ENCODE measurements around the gene DLD. TPM values are rescaled to one million over a fixed set of nuclear protein-coding genes. Genes with fewer than 3 reads are reported as not detected.
A peak's percentile ranks its signal among the peaks of the same experiment; 100 is the strongest.

DLD gene
- total RNA-seq, 1 donor from 2014 or later, result 59.8 TPM

- H3K9me3 Mint-ChIP-seq (ENCODE audit: unreplicated experiment), result peaks cover 4% of the 10 kb centered on the region
- no peak overlapping the region for H3K27ac Mint-ChIP-seq (ENCODE audit: unreplicated experiment)
- DNase-seq (ENCODE audit: extremely low spot score, unreplicated experiment), result no peak
- peaks cover 5% of the 10 kb centered on the region for H3K4me1 Mint-ChIP-seq (ENCODE audit: unreplicated experiment)
- H3K4me3 Mint-ChIP-seq (ENCODE audit: unreplicated experiment), result no peak overlapping the region
- peaks cover 74% of the 10 kb centered on the region for H3K36me3 Mint-ChIP-seq (ENCODE audit: unreplicated experiment)
- no peaks in the 10 kb centered on the region for H3K27me3 Mint-ChIP-seq (ENCODE audit: unreplicated experiment)
- TF ChIP-seq CTCF (IDR thresholded peaks at IDR 0.05), result no peak
Observed at GRCh38 chr7:107914831-107915230, 23.8 kb downstream of the DLD start.

- H3K4me1 Mint-ChIP-seq (ENCODE audit: unreplicated experiment), result peaks cover 12% of the 10 kb centered on the region
- peaks cover 74% of the 10 kb centered on the region for H3K36me3 Mint-ChIP-seq (ENCODE audit: unreplicated experiment)
- no peak overlapping the region for H3K27ac Mint-ChIP-seq (ENCODE audit: unreplicated experiment)
- no peak overlapping the region for H3K4me3 Mint-ChIP-seq (ENCODE audit: unreplicated experiment)
- no peak for TF ChIP-seq CTCF (IDR thresholded peaks at IDR 0.05)
- DNase-seq (ENCODE audit: extremely low spot score, unreplicated experiment), result no peak
- peaks cover 4% of the 10 kb centered on the region for H3K9me3 Mint-ChIP-seq (ENCODE audit: unreplicated experiment)
- H3K27me3 Mint-ChIP-seq (ENCODE audit: unreplicated experiment), result no peaks in the 10 kb centered on the region
Observed at GRCh38 chr7:107915541-107915940, 24.6 kb downstream of the DLD start.

- H3K9me3 Mint-ChIP-seq (ENCODE audit: unreplicated experiment), result no peaks in the 10 kb centered on the region
- H3K4me1 Mint-ChIP-seq (ENCODE audit: unreplicated experiment), result peaks cover 18% of the 10 kb centered on the region
- peak overlapping the region; percentile 2 for H3K27ac Mint-ChIP-seq (ENCODE audit: unreplicated experiment)
- peaks cover 77% of the 10 kb centered on the region for H3K36me3 Mint-ChIP-seq (ENCODE audit: unreplicated experiment)
- no peak for DNase-seq (ENCODE audit: extremely low spot score, unreplicated experiment)
- H3K4me3 Mint-ChIP-seq (ENCODE audit: unreplicated experiment), result no peak overlapping the region
- H3K27me3 Mint-ChIP-seq (ENCODE audit: unreplicated experiment), result no peaks in the 10 kb centered on the region
- no peak for TF ChIP-seq CTCF (IDR thresholded peaks at IDR 0.05)
Observed at GRCh38 chr7:107917763-107918651, 27.0 kb downstream of the DLD start.

DNA sequence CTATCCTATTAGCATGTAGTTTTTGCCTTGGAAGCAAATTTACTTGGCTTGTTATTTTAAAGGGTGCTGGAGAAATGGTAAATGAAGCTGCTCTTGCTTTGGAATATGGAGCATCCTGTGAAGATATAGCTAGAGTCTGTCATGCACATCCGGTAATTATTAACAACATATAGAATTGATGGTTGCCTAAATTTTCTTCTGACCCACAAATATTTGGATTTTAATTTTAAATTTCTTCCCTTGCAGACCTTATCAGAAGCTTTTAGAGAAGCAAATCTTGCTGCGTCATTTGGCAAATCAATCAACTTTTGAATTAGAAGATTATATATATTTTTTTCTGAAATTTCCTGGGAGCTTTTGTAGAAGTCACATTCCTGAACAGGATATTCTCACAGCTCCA is 28.0 kb downstream of the DLD start:
- H3K27ac Mint-ChIP-seq (ENCODE audit: unreplicated experiment), result no peak overlapping the region
- DNase-seq (ENCODE audit: extremely low spot score, unreplicated experiment), result no peak
- H3K36me3 Mint-ChIP-seq (ENCODE audit: unreplicated experiment), result peaks cover 80% of the 10 kb centered on the region

More for the DNA sequence above, 28.0 kb downstream of the DLD start:
- Mint-ChIP-seq H3K4me1 (ENCODE audit: unreplicated experiment) (peaks cover 23% of the 10 kb centered on the region), H3K4me3 (ENCODE audit: unreplicated experiment) (no peak overlapping the region), H3K27me3 (ENCODE audit: unreplicated experiment) (no peaks in the 10 kb centered on the region), H3K9me3 (ENCODE audit: unreplicated experiment) (no peaks in the 10 kb centered on the region)
- TF ChIP-seq CTCF (IDR thresholded peaks at IDR 0.05), result no peak
